Hindlimb muscle (tissue), 1 donor: ENCODE results near the gene ATP6V0A1. TPM values are rescaled to one million over a fixed set of nuclear protein-coding genes. Genes with fewer than 3 reads are reported as not detected.
"Not testable (repeated sequence)": the region's sequence is repeated elsewhere in the genome, so short reads cannot be mapped to it uniquely, and the experiment has no call there.

Source experiments
- DNase-seq: peaks from one replicate; pipeline ENCODE4 v3.0.0-alpha.2; 2013
- polyA plus RNA-seq: library from polyadenylated mRNA; unstranded; fragments of 120-200 nt; gene quantifications from one replicate; pipeline ENCODE4 v1.2.1, GENCODE V29; 2013; ENCODE audit not compliant: insufficient read length

The ATP6V0A1 gene
- polyA plus RNA-seq, 1 donor: 31.0 TPM

- DNase-seq: peak; percentile 90
Measured at GRCh38 chr17:42519546-42520491, 61.1 kb downstream of the ATP6V0A1 start.

- DNase-seq: no peak
Measured at GRCh38 chr17:42520540-42520951, 61.9 kb downstream of the ATP6V0A1 start.

GRCh38 chr17:42521036-42521435 lies 62.4 kb downstream of the ATP6V0A1 start:
- no peak for DNase-seq

- no peak for DNase-seq
Measured at GRCh38 chr17:42521666-42522262, 63.1 kb downstream of the ATP6V0A1 start.

- DNase-seq: no peak
Measured at GRCh38 chr17:42522263-42522790, 63.6 kb downstream of the ATP6V0A1 start.

GRCh38 chr17:42522798-42523278 lies 64.2 kb downstream of the ATP6V0A1 start:
- DNase-seq: no peak

- DNase-seq: no peak
Measured at GRCh38 chr17:42525221-42525620, 66.5 kb downstream of the ATP6V0A1 start.

- DNase-seq: no peak
Measured at GRCh38 chr17:42526031-42526444, 67.4 kb downstream of the ATP6V0A1 start.

GRCh38 chr17:42527932-42528331 lies 69.3 kb downstream of the ATP6V0A1 start:
- DNase-seq: no peak

- DNase-seq: no peak
Measured at GRCh38 chr17:42529061-42529460, 70.4 kb downstream of the ATP6V0A1 start.

GRCh38 chr17:42530952-42531454 lies 72.3 kb downstream of the ATP6V0A1 start:
- no peak for DNase-seq

GRCh38 chr17:42531455-42532354 lies 73.0 kb downstream of the ATP6V0A1 start:
- DNase-seq: peak; percentile 67

GRCh38 chr17:42535155-42536047 lies 76.7 kb downstream of the ATP6V0A1 start:
- no peak for DNase-seq

GRCh38 chr17:42536048-42536371 lies 77.3 kb downstream of the ATP6V0A1 start, which contains the start of gene NAGLU:
NAGLU (plus strand) TSS chr17:42536241; CDS start chr17:42536273, 32 bp downstream.
- DNase-seq: peak; percentile 96

GRCh38 chr17:42536372-42537155 lies 77.9 kb downstream of the ATP6V0A1 start:
- DNase-seq: peak; percentile 83

GRCh38 chr17:42537156-42537805 lies 78.6 kb downstream of the ATP6V0A1 start:
- DNase-seq: no peak

GRCh38 chr17:42537826-42538451 lies 79.3 kb downstream of the ATP6V0A1 start:
- no peak for DNase-seq

GRCh38 chr17:42538482-42538881 lies 79.8 kb downstream of the ATP6V0A1 start:
- DNase-seq: no peak

- DNase-seq: not testable (repeated sequence)
Measured at GRCh38 chr17:42540558-42540957, 81.9 kb downstream of the ATP6V0A1 start.
